Mesothelial cell of epicardium (in vitro differentiated cells): ENCODE measurements around the gene STK4. TPM values are rescaled to one million over a fixed set of nuclear protein-coding genes. Genes with fewer than 3 reads are reported as not detected.

Experiments used
- DNase-seq, 2 experiments: peaks; one replicate each; pipeline ENCODE4 v3.0.0; 2021; ENCODE audit warnings: low spot score in 2 of 2; ENCODE audit not compliant: unreplicated experiment in 2 of 2
- H3K27ac Mint-ChIP-seq: 2 replicates; pipeline ENCODE4 v1.8.0; 2021; ENCODE audit warnings: mixed read lengths
- H3K27me3 Mint-ChIP-seq: 2 replicates; pipeline ENCODE4 v1.8.0; 2021; ENCODE audit warnings: low read depth, mixed read lengths
- H3K36me3 Mint-ChIP-seq: 2 replicates; pipeline ENCODE4 v1.8.0; 2021; ENCODE audit warnings: mixed read lengths
- H3K4me1 Mint-ChIP-seq: 2 replicates; pipeline ENCODE4 v1.8.0; 2021; ENCODE audit warnings: mixed read lengths
- H3K4me3 Mint-ChIP-seq: 2 replicates; pipeline ENCODE4 v1.8.0; 2021; ENCODE audit warnings: mild to moderate bottlenecking, moderate library complexity, mixed read lengths
- H3K9me3 Mint-ChIP-seq: 2 replicates; pipeline ENCODE4 v1.8.0; 2021; ENCODE audit warnings: mixed read lengths
- total RNA-seq: library from RNA; stranded (reverse); gene quantifications from 3 replicates; pipeline ENCODE4 v1.2.1, GENCODE V29; 2021
- TF ChIP-seq, protein P1 (sequence below): fragments of 200-600 bp; sonication (generic); IDR thresholded peaks from one replicate; pipeline ENCODE4 v1.5.0; 2021; ENCODE audit warnings: antibody characterized with exemption; ENCODE audit not compliant: unreplicated experiment

Gene STK4
- total RNA-seq, 1 donor from 2014 or later, result 29.9 TPM

DNA sequence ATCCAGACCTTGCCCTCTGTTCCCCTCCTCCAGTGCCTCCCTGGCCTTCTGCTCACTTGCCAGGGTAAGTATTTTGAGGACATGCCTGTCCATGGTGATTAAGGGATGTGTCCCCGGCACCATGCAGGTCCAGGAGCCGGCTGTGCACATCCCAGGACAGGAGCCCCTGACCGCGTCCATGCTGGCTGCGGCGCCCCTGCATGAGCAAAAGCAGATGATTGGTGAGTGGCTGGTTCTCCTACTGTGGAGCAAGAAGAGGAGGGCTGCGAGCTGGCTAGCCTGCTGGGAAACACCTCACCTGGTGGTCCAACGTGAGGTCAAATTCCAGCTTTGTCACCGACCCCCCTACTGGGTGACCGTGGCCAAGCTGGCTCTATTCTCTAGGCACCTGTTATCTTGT lies 29.8 kb upstream of the STK4 start:
- Mint-ChIP-seq H3K9me3 (no peaks in the 10 kb centered on the region), H3K36me3 (peaks cover 9% of the 10 kb centered on the region), H3K27ac (no peak overlapping the region)

DNA sequence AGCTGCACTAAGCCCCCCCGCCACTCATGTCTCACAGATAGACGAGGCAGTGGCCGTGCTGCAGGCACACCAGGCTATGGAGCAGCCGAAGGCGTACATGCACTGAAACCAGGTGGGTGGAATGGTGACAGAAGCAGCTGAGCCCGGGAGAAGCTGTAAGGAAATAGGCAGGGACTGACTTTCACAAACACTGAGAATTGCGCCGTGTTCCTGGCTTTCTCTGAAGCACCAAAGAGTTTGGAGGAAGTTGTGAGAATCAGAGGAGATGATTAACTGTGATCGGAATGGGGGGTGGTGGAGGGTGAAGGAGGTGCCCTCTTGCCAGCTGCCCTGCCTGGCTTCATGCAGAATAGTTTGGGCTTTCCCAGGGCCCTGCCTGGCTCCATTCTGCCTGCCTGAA lies 27.7 kb upstream of the STK4 start:
- Mint-ChIP-seq H3K9me3 (no peaks in the 10 kb centered on the region), H3K4me1 (no peaks in the 10 kb centered on the region), H3K36me3 (peaks cover 17% of the 10 kb centered on the region), H3K27me3 (no peaks in the 10 kb centered on the region), H3K27ac (no peak overlapping the region), H3K4me3 (no peak overlapping the region)
- no peak for DNase-seq
- TF ChIP-seq, protein P1, sequence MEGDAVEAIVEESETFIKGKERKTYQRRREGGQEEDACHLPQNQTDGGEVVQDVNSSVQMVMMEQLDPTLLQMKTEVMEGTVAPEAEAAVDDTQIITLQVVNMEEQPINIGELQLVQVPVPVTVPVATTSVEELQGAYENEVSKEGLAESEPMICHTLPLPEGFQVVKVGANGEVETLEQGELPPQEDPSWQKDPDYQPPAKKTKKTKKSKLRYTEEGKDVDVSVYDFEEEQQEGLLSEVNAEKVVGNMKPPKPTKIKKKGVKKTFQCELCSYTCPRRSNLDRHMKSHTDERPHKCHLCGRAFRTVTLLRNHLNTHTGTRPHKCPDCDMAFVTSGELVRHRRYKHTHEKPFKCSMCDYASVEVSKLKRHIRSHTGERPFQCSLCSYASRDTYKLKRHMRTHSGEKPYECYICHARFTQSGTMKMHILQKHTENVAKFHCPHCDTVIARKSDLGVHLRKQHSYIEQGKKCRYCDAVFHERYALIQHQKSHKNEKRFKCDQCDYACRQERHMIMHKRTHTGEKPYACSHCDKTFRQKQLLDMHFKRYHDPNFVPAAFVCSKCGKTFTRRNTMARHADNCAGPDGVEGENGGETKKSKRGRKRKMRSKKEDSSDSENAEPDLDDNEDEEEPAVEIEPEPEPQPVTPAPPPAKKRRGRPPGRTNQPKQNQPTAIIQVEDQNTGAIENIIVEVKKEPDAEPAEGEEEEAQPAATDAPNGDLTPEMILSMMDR, result no peak

More for the DNA sequence above, 29.8 kb upstream of the STK4 start:
- TF ChIP-seq, protein P1, result no peak
- H3K4me1 Mint-ChIP-seq, result no peaks in the 10 kb centered on the region
- no peak overlapping the region for H3K4me3 Mint-ChIP-seq
- DNase-seq, result no peak
- no peaks in the 10 kb centered on the region for H3K27me3 Mint-ChIP-seq

DNA sequence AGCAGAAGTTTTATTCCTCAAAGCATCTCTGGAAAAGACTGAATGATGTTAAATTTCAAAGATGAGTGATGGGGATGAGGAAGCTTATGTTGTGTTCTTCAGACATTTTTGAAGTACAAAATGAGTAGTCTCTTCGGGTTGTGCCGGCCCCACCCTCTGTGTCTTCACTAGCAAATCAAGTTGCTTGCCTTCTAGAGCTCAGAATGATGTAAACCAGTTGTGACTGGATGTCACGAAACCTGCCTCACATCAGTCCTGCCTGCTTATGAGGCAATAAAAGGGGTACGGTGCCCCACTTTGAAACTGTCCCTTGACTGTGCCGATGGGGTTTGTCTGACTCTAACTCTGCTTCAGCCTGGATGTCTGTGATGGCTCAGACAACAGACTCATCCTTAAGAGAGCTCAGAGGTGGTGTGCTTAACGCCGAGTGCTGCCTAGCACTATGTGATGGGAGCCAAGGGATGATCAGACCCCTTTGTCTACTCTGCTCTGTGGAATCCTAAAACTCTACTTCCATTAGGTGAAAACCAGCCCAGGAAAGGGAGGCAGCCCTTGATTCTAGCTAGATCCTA lies 25.1 kb upstream of the STK4 start:
- Mint-ChIP-seq H3K36me3 (peaks cover 33% of the 10 kb centered on the region), H3K27ac (no peak overlapping the region), H3K27me3 (no peaks in the 10 kb centered on the region), H3K4me1 (no peaks in the 10 kb centered on the region), H3K9me3 (no peaks in the 10 kb centered on the region), H3K4me3 (no peak overlapping the region)
- DNase-seq, result no peak
- TF ChIP-seq, protein P1, result no peak

DNA sequence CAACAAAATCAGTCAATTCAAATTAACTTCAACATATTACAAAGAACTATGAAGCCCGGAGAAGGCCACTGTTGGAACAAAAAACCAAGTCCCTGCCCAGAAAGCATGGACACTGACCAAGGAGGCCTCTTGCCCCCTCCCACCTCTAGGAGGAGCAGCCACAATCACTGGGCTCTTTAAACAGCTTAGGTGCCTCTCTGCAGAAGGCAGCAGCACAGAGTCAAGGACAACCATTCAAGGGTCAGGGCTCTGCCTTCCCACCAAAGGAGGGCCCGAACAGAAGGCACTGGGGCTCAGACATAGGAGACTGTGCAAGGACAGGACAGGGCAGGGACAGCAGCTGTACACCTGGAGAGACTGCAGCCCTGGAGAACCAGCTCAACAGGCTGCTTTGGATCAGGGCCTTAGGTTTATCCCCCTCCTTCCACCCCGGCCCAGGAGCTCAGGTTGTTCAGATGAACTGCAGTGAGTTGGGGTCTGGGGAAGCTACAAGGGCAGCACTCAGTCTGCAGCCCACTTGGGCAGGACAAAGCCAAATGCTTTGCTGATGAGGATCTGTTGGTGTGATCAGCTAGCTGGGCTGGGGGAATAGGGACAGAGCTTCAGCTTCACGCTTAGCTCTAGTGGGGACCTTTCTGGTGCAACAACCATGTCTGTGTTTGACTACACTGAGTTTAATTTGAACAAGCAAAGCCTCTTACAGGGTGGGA lies 23.9 kb upstream of the STK4 start:
- Mint-ChIP-seq H3K27ac (no peak overlapping the region), H3K9me3 (no peaks in the 10 kb centered on the region), H3K36me3 (peaks cover 41% of the 10 kb centered on the region), H3K4me1 (no peaks in the 10 kb centered on the region), H3K27me3 (no peaks in the 10 kb centered on the region), H3K4me3 (no peak overlapping the region)
- DNase-seq, result no peak
- TF ChIP-seq, protein P1, result no peak

DNA sequence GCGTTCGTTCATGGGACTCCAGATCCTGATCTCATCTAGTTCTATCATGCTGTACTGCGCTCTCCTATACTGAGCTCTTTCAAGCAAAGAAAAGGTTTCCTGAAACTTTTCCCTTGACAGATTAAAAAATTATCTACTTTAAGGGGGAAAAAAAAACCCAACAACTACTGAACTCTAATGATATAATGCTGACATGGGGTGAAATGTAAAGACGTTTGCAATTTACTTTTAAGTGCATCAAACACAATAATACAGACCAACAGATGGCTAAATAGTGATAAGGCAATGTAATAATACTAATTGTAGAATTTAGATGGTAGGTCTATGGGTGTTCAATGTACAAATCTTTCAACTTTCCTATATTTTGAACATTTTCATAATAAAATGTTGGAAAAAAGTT lies 22.5 kb upstream of the STK4 start:
- Mint-ChIP-seq H3K4me3 (no peak overlapping the region), H3K9me3 (no peaks in the 10 kb centered on the region), H3K4me1 (no peaks in the 10 kb centered on the region), H3K27ac (no peak overlapping the region), H3K36me3 (peaks cover 46% of the 10 kb centered on the region), H3K27me3 (no peaks in the 10 kb centered on the region)
- no peak for DNase-seq
- TF ChIP-seq, protein P1, result no peak
